ENCODE measurements around the gene GPC6. TPM values are rescaled to one million over a fixed set of nuclear protein-coding genes. Genes with fewer than 3 reads are reported as not detected.

GPC6 gene
- total RNA-seq, 1 experiment from 2014 or later = not detected

DNA sequence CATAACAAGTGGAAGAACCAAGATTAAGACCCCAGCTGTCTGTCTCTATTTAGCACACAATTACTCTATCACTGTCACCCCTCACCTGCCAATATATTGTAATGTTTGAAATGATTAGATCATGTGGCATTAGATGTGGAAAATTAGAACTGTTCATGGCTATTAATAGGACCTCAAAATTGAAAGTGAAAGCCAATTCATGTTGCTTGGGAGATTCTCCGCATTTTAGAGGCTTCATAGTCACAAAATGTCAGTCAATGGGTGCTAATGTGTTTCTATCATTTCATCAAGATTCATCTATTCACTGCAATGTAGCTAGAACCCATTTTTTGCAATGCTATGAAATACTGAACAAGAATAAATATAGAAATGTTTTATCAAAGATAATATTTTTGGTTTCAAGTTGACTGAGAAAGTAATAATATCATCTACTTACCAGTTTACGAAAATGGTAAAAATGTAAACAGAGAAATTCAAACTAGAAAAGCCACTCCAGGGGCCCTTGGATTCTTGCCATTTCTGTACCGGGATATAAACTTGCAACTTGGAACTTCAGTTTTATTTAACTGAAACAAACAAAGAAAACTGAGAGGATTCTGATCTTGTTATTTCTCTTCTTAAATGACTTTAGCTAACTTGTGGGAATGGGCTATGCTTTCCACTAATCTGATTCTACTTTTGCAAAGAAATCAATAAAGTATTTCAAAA lies 864.3 kb downstream of the GPC6 start:
- DNase-seq (ENCODE audit: low spot score) = no peak

DNA sequence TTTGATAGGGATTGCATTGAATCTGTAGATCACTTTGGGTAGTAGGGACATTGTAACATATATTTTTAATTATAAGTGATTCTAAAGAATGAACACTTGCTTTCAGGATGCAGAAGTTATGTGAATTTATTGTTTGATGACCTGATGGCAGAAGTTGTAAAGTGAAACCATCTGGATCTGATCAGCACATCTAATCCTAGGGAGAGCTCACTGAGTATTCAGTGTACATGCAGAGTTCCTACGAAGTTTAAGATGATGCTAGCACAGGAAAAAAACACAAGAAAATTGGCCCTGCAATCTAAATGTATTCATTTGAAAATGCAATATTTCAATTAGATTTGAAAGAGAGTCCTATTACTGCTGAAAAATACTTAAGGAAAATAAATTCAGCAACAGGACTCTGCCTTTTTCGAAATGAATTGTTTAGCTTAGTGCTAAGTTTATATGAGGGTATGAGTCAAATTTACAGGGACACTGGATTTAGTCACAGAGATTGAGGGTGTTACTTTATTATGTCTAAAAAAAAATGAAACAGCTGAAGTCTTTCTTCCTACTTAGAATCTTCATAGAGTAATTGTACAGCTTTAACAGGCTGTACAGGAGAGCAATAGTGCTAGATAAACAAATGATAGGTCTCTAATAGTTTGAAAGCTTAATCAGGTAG lies 867.2 kb downstream of the GPC6 start:
- DNase-seq (ENCODE audit: low spot score) = no peak

DNA sequence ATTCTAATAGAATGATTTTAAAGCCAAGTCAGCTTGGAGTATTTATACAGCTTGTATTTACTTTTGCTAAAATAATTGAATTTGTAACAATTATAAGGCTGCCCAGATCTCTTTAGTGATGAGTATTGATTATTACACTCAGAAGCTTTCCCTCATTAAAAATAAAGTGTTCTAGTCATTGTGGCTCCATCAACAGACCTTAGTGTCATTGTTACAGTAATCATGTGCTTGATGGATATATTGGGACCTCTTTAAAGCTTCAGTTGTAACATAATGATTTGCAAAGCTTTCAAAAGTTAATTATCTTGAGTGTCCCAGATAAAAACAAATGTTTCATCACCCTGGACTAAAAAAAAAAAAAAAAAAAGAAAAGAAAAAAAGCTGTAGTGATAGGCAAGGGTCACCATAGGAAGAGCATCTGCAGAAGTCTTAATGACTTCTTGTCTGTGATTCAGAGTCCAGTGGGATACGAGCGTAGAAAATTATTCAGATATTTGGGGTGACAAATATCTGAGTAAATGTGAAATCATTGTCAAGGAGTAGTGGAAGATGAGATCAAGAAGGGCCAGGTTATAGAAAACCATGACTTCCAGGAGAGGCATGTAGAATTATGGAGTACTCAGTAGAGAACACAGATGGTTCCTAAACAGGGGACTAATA lies 883.2 kb downstream of the GPC6 start:
- DNase-seq (ENCODE audit: low spot score) = no peak

DNA sequence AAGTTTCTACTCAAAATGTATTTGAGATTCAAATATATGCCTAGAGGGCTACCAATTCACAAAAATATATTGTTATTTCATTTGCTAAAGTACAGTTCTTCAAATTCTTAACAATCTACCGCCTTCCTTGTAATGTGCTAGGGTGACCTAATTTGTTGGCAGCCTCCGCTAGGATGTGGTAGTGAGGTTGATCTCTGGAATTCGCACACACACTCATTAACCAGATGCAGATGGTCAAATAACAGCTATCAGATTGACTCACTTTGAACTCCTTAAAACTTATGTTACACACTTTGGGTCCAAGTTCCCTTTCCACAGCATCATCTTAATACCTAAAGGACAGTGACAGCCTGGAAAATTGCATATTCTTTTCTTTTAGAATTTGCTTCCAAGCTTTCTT lies 885.6 kb downstream of the GPC6 start:
- DNase-seq (ENCODE audit: low spot score) = no peak

DNA sequence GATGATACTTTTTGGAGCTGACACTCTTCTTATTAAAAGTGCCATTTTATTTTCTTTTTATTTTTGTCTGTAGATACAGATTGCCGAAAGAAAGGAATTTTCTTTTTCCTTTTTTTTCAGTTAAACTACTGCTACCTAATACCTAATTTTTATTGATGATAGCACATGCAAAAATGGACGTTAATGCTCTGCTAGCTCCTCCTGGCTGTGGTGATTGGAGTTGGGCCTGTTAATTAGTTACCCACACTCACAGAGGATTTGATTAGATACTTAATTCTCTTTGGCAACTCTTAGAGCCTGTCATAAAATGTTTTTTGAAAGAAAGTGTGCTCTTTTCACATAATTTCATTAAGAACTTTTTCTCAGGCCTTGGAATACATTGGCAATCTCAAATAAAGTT lies 886.1 kb downstream of the GPC6 start:
- no peak for DNase-seq (ENCODE audit: low spot score)

DNA sequence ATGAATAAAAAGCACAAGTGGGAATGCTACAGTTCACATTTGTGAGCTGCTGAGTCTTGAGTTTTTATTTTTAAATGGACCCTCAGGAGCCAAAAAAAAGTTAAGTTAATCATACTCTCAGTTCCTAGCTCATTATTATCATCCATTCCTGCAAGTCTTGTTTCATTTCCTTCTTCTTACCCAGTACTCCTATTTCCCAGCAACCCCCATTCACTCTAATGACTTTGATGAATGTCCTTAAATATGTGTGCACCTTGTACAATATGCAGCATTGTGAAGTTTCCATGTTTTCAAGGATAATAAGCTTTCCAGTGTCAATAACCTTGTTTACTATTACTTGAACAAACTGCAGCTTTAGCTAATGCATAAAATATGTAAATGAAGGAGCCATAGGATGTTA lies 886.6 kb downstream of the GPC6 start:
- DNase-seq (ENCODE audit: low spot score) = no peak

DNA sequence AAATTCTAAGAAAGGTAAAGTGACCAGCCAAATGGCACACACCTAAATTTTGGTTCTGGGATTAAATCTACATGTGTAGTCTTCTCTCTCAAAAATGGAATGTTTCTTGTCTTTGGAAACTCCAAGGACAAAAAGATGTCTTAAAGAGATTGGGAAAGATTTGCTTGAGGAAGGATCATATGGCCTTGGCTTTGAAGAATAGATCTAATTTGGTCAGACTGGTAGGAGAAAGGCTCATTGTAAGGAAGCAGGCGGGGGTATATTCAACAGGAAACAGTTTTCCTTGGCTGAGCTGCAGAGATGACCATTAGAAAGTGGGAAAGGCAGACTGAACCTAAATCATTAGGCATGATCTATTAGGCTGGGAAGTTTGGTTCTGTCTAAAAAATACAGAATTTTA lies 887.6 kb downstream of the GPC6 start:
- no peak for DNase-seq (ENCODE audit: low spot score)

DNA sequence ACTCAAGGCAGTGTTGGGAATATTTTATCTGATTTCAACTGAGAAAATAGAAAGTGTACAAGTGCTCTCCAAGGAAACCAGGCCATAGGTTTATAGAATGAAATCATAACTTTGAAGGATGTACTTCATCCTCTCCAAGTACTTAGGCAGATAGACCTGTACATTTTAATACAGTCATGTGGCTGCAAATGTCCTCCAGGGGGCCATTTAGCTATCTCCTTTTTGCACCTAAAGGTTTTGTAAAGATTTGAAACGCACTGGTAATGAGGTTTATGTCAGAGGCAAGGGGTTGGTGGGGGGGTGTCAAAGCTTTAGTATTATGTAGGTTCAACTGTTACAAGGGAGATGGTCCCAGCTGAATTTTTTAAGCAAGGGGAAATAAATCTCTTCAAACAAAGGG lies 888.4 kb downstream of the GPC6 start:
- DNase-seq (ENCODE audit: low spot score) = peak; percentile 20

DNA sequence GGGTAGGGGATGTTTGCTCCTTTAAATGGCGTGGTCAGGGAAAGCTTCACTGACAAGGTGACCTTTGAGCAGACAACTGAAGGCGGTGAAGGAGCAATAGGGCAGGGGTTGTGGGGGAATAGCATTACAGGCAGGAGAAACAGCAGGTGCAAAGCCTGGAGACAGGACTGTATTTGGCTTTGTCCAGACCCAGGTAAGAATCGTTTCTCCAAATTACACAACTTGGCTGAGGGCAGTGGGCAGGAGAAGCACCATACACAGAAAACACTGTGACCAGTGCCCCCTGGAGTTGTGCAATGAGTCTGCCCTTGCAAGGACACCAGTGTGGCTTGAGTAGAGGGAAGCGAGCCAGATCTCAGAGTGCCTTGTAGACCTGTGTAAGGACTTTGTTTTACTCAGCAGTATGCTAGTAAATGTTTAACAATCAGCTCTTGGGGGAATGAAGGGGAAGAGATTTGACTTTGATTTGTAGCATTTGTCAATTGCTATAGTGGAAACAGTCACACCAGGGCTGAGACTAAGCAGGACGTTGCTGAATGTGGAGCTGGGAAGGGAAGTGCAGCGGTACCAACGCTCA lies 892.8 kb downstream of the GPC6 start:
- DNase-seq (ENCODE audit: low spot score) = no peak

DNA sequence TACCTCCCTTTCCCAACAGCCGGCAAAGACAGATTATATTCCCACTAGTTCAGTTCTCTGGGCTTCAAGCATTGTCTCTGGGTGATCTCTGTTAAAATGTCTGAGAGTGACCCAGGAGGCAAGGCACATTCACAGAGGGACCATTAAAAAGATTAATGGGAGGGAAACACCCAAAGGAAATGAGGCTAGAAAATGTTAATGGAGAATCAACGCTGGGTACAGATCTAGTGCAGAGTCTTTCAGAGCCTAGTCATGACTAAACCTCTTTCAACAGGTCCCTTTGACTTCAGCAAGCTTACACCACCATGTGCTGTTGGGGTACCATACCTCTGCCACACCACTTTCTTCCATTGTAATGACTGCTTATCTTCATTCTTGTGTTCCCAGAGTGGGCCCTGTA lies 894.3 kb downstream of the GPC6 start:
- DNase-seq (ENCODE audit: low spot score) = no peak

DNA sequence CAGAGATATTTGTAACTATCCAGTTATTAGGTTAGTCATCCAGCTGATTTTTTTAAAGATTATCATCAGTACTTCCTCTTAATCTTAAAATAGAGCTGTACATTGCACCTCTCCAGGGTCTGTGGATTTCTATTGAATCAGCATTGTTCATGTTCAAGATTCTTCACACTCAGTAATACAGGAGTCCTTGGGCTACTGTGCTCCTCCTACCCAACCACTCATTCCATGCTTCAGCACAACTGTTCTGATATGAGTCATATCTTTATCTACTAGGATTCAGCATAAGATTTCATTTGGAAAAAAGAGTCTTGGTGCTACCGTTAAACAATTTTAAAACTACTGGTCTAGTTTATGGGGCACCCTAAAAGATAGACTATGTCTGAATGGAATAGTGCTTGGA lies 895.1 kb downstream of the GPC6 start:
- DNase-seq (ENCODE audit: low spot score) = no peak

DNA sequence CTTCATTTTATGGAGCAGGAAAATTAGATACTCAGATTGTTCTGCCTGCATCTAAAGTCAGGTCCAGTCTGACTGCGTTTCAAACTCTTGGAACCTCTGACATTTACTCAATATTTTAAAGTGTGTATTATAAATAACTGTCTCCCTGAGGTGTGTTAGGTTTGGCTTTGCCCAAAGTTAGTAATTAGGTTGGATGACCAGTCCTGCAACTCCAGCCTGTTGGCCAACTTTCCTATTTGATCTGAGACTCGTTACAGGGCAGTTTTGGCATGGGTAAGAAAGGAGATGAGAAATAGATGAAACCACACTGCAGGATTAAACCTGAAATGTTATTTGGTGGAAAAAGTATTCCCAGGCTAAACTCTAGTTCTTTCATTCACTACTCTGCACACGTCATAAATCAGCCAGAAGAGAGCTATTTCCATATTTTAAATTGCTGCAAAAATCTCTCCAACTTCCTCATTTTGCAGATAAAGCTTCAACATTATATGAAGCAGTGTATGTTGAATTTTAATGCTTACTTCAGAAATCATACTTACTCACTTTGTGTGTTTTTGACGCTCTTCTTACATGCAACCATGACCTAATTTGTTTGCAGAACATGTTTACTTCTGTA lies 895.8 kb downstream of the GPC6 start:
- DNase-seq (ENCODE audit: low spot score) = no peak

DNA sequence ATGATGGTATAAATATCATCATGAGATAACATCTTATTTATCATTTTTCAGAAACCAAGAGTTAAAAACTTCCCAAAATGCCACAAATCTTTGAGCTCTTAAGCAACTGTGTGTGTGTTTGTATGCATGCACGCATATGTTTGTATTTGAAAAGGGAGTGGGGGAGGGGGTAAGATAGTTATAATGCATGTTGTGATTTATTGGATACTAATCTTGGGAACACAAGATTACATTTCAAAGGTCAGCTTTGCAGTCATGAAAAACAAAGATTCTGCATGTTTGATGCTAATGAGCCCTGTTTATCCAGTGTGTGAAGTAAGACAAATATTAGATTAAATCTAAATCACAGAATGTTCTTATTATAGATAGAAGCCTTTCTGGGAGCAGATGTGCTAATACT lies 897.0 kb downstream of the GPC6 start:
- DNase-seq (ENCODE audit: low spot score) = no peak

DNA sequence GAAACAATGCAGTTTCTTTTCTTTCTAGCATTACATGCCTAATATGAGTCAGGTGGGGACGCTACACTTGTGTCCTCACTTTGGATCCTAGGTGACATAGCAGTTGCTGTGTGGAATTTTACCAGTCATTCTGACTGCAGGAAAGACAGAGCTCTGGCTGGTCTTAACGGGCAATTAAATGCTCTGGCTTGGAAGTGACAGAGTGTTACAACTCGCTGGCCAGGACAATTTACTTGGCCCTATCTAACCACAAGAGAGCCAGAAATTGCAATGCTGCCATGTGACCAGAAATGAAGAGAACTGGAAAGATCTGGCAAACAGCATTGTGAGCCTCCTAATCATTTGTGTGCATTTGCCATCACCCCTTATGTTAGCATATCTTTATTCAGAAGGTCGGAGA lies 901.8 kb downstream of the GPC6 start:
- DNase-seq (ENCODE audit: low spot score) = no peak

DNA sequence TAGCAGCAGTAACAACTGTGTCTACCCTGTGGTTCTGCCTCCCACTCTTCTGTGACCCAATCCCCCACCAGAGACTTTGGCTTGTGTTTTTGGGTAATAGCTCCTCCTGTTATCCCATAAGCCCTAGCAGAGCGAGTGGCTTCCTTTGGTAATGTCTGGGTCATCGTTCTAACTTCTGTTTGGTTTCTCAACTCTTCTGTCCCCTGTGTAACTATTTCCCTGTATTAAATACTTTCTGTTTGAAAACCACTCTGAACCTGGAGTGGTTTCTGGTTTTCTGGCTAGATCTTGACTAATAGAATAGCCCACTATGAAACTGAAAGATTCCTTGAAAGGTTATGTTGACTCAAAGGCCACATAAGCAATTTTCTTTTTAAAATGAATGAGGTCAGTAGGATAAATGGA lies 902.9 kb downstream of the GPC6 start:
- no peak for DNase-seq (ENCODE audit: low spot score)

DNA sequence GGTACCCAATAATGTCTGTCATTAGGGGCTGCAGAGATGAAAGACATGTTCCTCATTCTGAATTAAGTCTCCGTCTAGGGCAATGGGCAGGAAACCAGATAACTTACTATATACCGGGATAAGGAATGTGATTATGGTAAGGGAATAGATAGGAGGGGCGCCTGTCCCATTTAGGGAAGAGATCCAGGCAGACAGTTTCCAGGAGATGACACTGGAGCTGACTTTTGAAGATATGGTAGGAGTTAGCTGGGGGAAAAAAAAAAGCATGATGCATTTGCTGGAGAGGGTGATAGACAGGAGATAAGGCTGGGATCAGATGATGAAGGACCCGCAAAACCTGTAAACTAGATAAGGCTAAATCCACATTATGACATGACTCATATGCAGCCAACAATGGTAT lies 912.2 kb downstream of the GPC6 start:
- DNase-seq (ENCODE audit: low spot score) = no peak

DNA sequence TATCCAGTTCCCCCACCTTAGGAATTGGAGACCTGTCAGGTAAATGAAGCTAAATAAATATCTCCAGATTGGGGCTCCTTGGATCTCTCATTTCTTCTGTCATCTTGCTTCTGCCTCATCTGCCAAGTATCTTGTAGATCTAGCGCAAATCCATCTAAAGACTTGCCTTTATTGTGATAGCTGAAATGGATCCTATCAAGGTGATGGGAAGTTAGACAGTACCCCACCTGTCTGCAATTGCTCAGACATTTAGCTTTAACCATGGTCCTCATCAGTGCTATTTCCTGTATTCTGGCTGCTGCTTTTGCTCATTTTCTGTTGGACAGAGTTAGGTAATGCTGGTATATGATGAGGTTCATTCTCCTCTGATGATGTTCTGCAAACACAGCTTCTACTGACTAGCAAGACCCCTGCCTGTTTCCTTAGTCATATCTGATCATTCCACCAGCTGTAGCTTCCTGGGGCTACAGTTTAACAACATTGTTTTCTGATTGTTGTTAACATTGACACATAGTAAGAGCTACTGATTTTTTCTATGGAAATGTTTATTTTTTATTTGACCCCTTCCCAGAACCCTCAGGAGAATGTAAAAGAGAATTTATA lies 912.9 kb downstream of the GPC6 start:
- no peak for DNase-seq (ENCODE audit: low spot score)

DNA sequence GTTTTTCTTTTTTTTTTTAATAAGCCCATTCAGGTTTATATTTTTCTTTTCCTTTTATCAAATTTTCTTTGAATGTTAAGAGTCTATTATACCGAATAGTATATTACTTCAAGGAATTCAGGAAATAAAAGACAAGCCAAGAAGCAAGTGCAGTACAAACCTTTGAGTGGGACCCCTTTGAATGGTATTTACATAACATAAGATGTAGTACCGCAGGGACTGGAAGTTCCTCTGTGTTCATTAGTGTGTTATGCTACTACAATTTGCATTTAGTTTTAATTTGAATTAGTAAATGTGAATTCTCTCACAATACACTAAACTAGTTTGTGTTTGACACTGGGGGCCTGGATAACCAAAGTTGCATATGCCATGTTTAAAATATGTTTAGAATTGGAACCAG lies 913.4 kb downstream of the GPC6 start:
- DNase-seq (ENCODE audit: low spot score) = no peak

DNA sequence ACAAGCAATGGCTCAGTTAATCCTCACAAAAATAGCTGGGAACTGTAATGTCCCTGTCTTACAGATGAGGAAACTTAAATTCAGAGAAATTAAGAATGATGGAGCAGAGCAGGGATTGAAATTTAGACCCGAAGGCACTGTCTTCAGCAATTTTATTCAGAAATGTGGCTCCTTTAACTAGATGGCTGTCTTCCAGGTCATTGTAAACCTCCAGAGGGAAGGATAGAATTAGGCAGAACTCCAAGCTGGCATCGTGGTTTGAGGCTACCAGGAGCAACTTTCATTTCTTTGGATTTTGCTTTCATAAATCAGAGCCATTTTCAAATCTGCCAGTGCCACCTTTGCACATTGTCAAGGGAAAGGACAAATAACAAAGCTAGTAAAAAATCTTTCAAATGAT lies 913.9 kb downstream of the GPC6 start:
- no peak for DNase-seq (ENCODE audit: low spot score)

DNA sequence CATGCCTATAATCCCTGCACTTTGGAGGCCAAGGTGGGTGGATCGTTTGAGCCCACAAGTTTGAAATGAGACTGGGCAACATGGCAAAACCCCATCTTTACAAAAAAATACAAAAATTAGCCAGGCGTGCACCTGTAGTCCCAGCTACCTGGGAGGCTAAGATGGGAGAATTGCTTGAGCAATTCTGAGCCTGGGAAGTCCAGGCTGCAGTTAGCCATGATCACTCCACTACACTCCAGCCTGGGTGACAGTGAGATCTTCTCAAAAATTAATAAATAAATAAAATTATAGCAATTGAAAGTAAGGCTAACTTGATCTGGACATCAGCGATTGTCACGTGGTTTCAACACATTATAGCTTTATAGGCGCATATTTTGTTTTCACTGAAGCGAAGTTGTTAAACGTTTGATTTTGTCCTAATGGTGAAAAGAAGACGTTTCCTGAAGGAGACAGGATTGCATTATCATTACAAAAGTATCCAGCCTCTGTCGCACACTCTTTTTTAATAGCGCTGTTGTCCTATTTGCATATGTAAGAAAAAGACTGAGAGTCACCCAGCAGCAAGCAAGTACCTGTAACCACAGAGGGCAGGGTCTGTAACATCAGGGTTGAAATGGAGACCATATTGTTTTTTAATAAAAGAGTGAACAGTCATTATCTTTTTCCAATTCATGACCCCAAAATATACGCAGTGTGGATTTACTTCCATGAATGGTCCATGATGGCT lies 917.2 kb downstream of the GPC6 start:
- DNase-seq (ENCODE audit: low spot score) = no peak

DNA sequence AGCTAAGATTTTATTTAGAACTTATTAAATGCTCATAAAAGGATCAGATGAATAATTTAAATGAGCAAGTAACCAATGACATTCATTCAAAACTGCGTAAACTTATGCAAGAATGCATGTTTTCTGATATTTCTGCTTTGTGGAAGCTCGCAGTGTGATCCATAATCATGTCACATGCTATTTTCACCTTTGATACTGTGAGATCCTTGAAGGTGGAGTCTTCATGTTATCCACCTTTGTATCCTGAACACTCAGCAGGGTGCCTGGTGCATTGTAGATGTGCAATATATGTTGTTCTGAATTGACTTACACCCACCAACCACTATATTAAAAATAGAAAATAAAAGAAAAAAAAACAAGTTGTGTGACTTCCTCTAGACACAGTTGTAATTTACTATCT lies 919.4 kb downstream of the GPC6 start:
- no peak for DNase-seq (ENCODE audit: low spot score)
